H1 (cell line): ENCODE data around the gene ARNT2. TPM values are rescaled to one million over a fixed set of nuclear protein-coding genes. Genes with fewer than 3 reads are reported as not detected.

ENCODE experiments used
- CBX5 ChIP-seq: fragments of 300-800, 300-1000 bp; sonication (generic); IDR thresholded peaks from 2 replicates; pipeline ENCODE4 v1.7.1; 2016; ENCODE audit warnings: antibody characterized with exemption, low read length, low read depth
- CHD1 ChIP-seq: IDR thresholded peaks from 2 replicates; pipeline ENCODE4 v1.6.1; 2012; ENCODE audit warnings: low read depth, low read length, improper control_type of control experiment
- CREB1 ChIP-seq: IDR thresholded peaks from 2 replicates; pipeline ENCODE4 v1.6.1; 2012; ENCODE audit warnings: inconsistent platforms
- SP2 ChIP-seq: IDR thresholded peaks from 2 replicates; pipeline ENCODE4 v1.6.1; 2012; ENCODE audit warnings: mild to moderate bottlenecking, low read length, inconsistent platforms
- TAF7 ChIP-seq: optimal IDR thresholded peaks from 2 replicates; pipeline ENCODE3; 2011; ENCODE audit warnings: low read depth, mild to moderate bottlenecking, inconsistent platforms, low read length, moderate library complexity, borderline replicate concordance
- polyA plus RNA-seq, 7 experiments: library from polyadenylated mRNA; depleted of rRNA in 3 of 7; stranded (reverse) in 5 of 7; unstranded in 2 of 7; fragments of >200 nt in 5 of 7; fragments of 200-250 nt in 2 of 7; gene quantifications; 1 replicate in 5 of 7; 2 replicates in 1 of 7; 4 replicates in 1 of 7; pipeline versions ENCODE4 v1.2.1 to v1.2.3, GENCODE V29; 2011 to 2013; ENCODE audit warnings: missing spikeins in 2 of 7, mixed read lengths in 2 of 7
- total RNA-seq: library from RNA; stranded (reverse); fragmentation: NEBNext Ultra II Directional; extraction: Animal tissue kit (Norgen Biotek cat#: 25700); gene quantifications from 2 replicates; pipeline ENCODE4 v1.2.1, GENCODE V29; 2021
- TF ChIP-seq, protein P1 (sequence below), 3 experiments: IDR thresholded peaks; 1 replicate in 2 of 3; 2 replicates in 1 of 3; pipeline versions ENCODE4 v1.5.1 to v1.6.1; 2011; ENCODE audit warnings: low read length in 3 of 3, mild to moderate bottlenecking in 3 of 3, inconsistent platforms in 2 of 3, low read depth in 1 of 3, moderate library complexity in 1 of 3; ENCODE audit not compliant: insufficient read depth in 1 of 3; ENCODE audit errors: control extremely low read depth in 1 of 3

The ARNT2 gene
- total and polyA plus RNA-seq, 2 of the 8 experiments (the other 6 are each of a cell fraction or from before 2014, with no cell fraction given) = 9.5 to 14.6 TPM

DNA sequence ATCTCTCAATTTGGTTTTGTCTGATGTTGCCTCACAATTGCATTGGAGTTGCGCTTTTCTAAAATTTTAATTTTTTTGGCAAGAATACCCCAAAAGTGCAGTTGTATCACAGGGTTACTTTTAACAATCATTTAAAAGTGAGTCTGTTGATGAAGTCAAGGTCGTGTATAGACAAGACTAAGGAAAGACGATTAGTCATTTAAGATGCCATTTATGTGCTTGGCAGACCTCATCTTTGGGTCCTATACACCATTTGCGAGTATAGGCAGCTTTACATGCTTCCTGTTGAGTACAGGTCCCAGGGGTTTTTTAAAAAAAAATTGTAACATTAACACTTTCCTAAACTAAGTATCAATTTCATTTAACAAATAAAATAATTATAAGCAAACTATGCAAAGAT is 12.5 kb downstream of the ARNT2 start (continued):
- no peak for TF ChIP-seq CREB1
- no peak for TF ChIP-seq CBX5
- TF ChIP-seq, protein P1, sequence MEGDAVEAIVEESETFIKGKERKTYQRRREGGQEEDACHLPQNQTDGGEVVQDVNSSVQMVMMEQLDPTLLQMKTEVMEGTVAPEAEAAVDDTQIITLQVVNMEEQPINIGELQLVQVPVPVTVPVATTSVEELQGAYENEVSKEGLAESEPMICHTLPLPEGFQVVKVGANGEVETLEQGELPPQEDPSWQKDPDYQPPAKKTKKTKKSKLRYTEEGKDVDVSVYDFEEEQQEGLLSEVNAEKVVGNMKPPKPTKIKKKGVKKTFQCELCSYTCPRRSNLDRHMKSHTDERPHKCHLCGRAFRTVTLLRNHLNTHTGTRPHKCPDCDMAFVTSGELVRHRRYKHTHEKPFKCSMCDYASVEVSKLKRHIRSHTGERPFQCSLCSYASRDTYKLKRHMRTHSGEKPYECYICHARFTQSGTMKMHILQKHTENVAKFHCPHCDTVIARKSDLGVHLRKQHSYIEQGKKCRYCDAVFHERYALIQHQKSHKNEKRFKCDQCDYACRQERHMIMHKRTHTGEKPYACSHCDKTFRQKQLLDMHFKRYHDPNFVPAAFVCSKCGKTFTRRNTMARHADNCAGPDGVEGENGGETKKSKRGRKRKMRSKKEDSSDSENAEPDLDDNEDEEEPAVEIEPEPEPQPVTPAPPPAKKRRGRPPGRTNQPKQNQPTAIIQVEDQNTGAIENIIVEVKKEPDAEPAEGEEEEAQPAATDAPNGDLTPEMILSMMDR (IDR thresholded peaks at IDR 0.05; ENCODE audit: control extremely low read depth in 1 of 3, insufficient read depth in 1 of 3, low read depth in 1 of 3, low read length in 3 of 3) = no peak
- TF ChIP-seq CHD1 = no peak
- TF ChIP-seq SP2 = no peak
- no peak for TF ChIP-seq TAF7
